GM18909 (cell line): ENCODE results near the gene HPS4.
A peak's percentile ranks its signal among the peaks of the same experiment; 100 is the strongest.
"Not testable (repeated sequence)": the region's sequence is repeated elsewhere in the genome, so short reads cannot be mapped to it uniquely, and the experiment has no call there.

Experiments used
- ATAC-seq: cut with Tn5 transposase; IDR thresholded peaks from one replicate; pipeline ENCODE4 v1.9.1; 2021; ENCODE audit warnings: mild to moderate bottlenecking; ENCODE audit not compliant: unreplicated experiment, poor library complexity

Gene HPS4

GRCh38 chr22:26483439-26484359, at the start of gene HPS4, which contains the start of gene SRRD:
Gene HPS4, minus strand, starts transcription at chr22:26483783. Its CDS starts 2,021 bp downstream, at chr22:26481762.
Gene SRRD, plus strand, starts transcription at chr22:26483877. Its CDS starts 14 bp downstream, at chr22:26483891.
- peak; percentile 72 for ATAC-seq

GRCh38 chr22:26529345-26529744, 45.8 kb upstream of the HPS4 start:
- no peak for ATAC-seq

- not testable (repeated sequence) for ATAC-seq
Observed at GRCh38 chr22:26528518-26528917, 44.9 kb upstream of the HPS4 start.

- ATAC-seq: no peak
Observed at GRCh38 chr22:26527574-26528465, 44.2 kb upstream of the HPS4 start.

GRCh38 chr22:26527167-26527566, 43.6 kb upstream of the HPS4 start:
- no peak for ATAC-seq

GRCh38 chr22:26525946-26526564, 42.5 kb upstream of the HPS4 start:
- ATAC-seq: no peak

- ATAC-seq: no peak
Observed at GRCh38 chr22:26524870-26525269, 41.3 kb upstream of the HPS4 start.

- no peak for ATAC-seq
Observed at GRCh38 chr22:26522592-26522991, 39.0 kb upstream of the HPS4 start.

GRCh38 chr22:26522012-26522411, 38.4 kb upstream of the HPS4 start:
- no peak for ATAC-seq

GRCh38 chr22:26517429-26517828, 33.8 kb upstream of the HPS4 start:
- ATAC-seq: no peak

GRCh38 chr22:26516503-26516902, 32.9 kb upstream of the HPS4 start:
- ATAC-seq: no peak

GRCh38 chr22:26515931-26516330, 32.3 kb upstream of the HPS4 start:
- no peak for ATAC-seq

- ATAC-seq: no peak
Observed at GRCh38 chr22:26514419-26515161, 31.0 kb upstream of the HPS4 start.

- no peak for ATAC-seq
Observed at GRCh38 chr22:26513838-26514237, 30.3 kb upstream of the HPS4 start.

GRCh38 chr22:26512149-26512793, 28.7 kb upstream of the HPS4 start, which contains the start of gene TFIP11:
Gene TFIP11, minus strand, starts transcription at chr22:26512473. Its CDS starts 2,201 bp downstream, at chr22:26510272.
- ATAC-seq: peak; percentile 94

GRCh38 chr22:26508148-26508547, 24.6 kb upstream of the HPS4 start:
- ATAC-seq: no peak

- ATAC-seq: no peak
Observed at GRCh38 chr22:26503758-26504157, 20.2 kb upstream of the HPS4 start.

- ATAC-seq: no peak
Observed at GRCh38 chr22:26502688-26503561, 19.3 kb upstream of the HPS4 start.
